GM12874 (cell line): ENCODE results near the gene ETV3L.

Source experiments
- TF ChIP-seq, protein P1 (sequence below): IDR thresholded peaks from 2 replicates; pipeline ENCODE4 v1.5.1; 2011; ENCODE audit warnings: low read depth, mild to moderate bottlenecking, control low read depth, low read length, moderate library complexity; ENCODE audit not compliant: insufficient read depth

Gene ETV3L

DNA sequence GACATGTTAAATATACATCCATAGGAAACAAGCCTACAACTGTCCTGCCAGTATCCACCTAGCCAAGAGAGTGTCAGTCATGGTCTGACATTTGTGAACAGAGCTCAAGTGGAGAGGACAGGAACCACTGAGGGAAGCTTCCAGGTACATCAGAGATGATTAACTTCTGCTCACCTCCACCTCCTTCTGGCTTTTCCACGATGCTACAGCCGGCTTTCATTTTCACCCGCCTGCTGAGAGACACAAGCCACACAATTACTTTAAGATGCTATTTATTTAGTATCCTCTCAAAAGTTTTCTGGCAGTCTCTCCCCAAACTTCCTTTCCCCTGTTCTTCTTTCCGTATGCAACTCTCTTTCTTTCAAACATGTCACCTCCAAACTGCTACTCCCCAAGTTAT is 36.5 kb upstream of the ETV3L start:
- TF ChIP-seq, protein P1, sequence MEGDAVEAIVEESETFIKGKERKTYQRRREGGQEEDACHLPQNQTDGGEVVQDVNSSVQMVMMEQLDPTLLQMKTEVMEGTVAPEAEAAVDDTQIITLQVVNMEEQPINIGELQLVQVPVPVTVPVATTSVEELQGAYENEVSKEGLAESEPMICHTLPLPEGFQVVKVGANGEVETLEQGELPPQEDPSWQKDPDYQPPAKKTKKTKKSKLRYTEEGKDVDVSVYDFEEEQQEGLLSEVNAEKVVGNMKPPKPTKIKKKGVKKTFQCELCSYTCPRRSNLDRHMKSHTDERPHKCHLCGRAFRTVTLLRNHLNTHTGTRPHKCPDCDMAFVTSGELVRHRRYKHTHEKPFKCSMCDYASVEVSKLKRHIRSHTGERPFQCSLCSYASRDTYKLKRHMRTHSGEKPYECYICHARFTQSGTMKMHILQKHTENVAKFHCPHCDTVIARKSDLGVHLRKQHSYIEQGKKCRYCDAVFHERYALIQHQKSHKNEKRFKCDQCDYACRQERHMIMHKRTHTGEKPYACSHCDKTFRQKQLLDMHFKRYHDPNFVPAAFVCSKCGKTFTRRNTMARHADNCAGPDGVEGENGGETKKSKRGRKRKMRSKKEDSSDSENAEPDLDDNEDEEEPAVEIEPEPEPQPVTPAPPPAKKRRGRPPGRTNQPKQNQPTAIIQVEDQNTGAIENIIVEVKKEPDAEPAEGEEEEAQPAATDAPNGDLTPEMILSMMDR = no peak

DNA sequence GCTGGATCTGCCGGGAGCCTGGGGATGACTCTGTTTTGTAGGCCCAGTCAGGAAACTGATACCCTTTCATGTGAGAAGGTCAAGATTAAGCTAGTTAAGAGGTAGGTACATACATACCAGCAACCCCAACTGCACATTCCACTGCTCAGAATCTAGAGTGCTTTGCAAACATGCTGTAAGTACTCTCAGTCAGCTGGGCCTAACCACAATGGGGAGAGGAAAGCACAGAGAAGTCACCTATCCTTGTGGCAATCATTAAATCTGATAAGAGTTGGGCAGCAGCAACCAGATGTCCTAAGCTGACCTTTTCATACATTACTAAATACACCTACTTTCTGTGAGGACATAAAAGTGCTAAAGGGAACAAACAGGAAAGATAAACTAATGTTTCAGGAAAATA is 36.0 kb upstream of the ETV3L start:
- TF ChIP-seq, protein P1 = no peak

DNA sequence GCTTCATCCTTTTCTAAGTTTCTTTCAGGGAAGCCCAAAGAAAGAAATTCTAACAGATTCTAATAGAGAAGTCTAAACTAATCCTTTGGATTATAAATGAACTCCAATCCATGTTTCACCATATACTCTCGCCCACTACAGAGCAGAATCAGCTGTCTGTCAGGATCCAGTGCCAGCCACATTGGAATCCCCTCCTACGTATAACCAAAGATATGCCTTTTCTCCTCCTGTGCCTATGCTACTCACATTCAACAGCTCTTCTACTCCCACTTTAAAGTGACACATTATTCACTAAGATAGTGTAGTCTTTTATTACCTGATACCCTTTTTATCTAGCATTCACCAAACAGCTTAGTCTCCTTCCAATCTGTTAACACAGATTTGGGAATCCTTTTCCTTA is 35.5 kb upstream of the ETV3L start:
- TF ChIP-seq, protein P1 = no peak

DNA sequence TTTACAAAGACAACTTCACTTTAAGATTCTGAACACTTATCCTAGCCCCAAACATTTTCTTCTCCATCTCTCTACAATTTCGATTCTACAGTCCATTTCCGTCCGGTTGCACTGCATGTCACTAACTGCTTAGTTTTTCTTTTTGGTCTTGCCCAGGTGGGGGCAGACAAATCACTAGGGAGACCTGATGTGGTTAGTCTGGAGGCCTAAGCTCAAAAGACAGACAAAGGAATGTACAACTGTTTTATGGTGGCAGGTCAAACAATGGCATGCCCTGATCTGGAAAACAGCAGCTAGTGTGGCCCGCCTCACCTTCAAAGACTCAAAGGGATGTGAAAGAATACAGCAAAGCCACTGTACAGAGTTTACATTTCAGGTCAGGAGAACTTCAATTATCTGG is 34.8 kb upstream of the ETV3L start:
- TF ChIP-seq, protein P1 = no peak

DNA sequence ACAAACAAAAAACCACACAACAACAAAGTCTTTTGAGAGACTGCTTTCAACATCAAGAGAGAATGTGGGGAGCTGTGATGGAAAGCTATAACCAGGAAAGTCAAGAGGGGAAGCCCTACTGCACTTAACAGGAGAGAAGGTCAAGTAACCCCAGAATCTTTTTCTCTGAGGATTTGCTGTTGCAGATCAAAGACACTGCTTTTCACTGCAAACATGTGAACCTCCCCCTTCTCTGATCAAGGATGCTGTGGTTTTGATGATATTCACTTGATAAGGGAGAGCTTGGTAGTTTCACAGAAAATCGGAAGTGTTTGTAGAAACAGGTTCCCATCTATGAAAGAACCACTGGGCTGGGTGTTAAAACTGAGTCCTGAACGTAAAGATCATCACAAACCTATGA is 33.8 kb upstream of the ETV3L start:
- TF ChIP-seq, protein P1 = no peak

DNA sequence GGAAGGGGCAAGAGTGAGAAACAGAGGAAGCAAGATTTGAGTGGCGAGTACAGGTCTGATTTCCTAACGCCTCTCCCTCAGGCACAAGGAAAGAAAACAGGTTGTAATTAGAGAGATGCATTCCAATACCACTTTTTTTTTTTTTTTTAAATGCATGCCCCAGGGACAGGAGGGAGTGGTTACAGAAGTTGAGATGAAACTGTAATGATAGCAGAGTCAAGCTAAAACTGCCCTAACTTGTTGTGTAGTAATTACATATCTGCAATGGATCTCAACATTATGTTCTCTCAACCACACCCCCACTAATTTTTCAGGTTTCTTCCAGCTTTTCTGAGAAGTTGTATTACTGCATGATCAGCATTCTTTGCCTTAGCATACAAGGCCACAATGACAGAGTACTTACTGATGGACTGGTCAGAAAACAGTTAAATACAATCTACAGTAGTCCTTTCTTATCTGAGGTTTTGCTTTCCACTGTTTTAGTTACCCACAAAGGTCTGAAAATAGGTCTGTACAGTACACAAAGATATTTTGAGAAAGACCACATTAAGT is 33.1 kb upstream of the ETV3L start:
- TF ChIP-seq, protein P1 = no peak

DNA sequence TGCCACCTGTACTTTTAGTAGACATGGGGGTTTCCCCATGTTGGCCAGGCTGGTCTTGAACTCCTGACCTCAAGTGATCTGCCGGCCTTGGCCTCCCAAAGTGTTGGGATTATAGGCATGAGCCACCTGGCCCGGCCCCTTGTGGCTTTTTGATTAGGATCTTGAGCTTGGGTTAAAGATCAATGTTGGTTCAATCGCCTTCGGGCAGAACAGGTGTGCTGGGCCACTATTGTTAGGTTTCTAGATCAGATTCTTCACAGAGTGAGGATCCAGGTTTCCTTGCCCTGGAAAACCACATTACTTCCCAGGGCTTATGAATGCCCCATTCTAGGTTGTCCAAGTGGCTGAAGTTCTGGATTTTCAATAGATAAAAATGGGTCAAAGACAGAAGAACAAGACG is 32.5 kb upstream of the ETV3L start:
- TF ChIP-seq, protein P1 = no peak

DNA sequence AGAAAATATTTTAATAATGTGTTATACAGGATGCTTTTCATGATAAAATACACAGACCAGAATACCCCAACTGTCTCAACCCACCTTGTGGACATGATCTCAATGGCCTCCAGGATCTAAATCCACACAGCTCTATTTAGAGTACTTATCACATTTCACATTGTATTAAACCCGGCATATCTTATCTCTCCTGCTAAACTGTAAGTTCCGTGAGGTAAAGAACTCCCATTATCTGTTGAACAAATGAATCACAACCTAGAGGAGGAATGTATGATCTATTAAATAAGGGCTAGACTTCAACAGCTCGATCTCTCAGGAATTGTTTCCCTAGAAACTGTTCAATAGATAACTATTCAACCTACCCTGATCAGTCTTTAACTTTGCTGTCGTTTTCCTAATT is 31.7 kb upstream of the ETV3L start:
- TF ChIP-seq, protein P1 = no peak
